ENCODE measurements around the gene OR56A5. TPM values are rescaled to one million over a fixed set of nuclear protein-coding genes. Genes with fewer than 3 reads are reported as not detected.

The OR56A5 gene
- polyA plus RNA-seq, 2 donors = not detected

- H3K9me3 ChIP-seq (ENCODE audit: control insufficient read depth in 2 of 2, insufficient read depth in 1 of 2, low read depth in 1 of 2, low read length in 1 of 2) = peaks cover 0 to 2% of the 10 kb centered on the region in 2 donors
- no peaks in the 10 kb centered on the region for H3K36me3 ChIP-seq (ENCODE audit: control insufficient read depth in 2 of 2, insufficient read depth in 2 of 2, low read length in 1 of 2)
- H3K27me3 ChIP-seq (ENCODE audit: control insufficient read depth in 1 of 2, insufficient read depth in 2 of 2, low read length in 2 of 2) = no peaks in the 10 kb centered on the region
- no peak overlapping the region for H3K27ac ChIP-seq (ENCODE audit: low read depth in 2 of 2, low read length in 1 of 2)
- H3K4me1 ChIP-seq (ENCODE audit: control insufficient read depth in 2 of 2, insufficient read depth in 2 of 2, low read length in 1 of 2) = no peaks in the 10 kb centered on the region
- 64 to 78% methylated on average over 2 of the region's 2 CpGs for WGBS, 2 donors
- no peak overlapping the region for H3K4me3 ChIP-seq (ENCODE audit: low read depth in 1 of 2, low read length in 2 of 2)
Observed at GRCh38 chr11:5922749-5923426, 45.4 kb downstream of the OR56A5 start.

Other genes with a start within 250 kb of the OR56A5 start
- gene OR56B1, start 232.0 kb downstream of the OR56A5 start, polyA plus RNA-seq = not detected
- under 1 TPM in 1 of 2 donors, not detected in 1; 0.04 TPM for gene OR52N4, start 214.3 kb downstream of the OR56A5 start, polyA plus RNA-seq
- not detected for gene OR52N5, start 185.1 kb downstream of the OR56A5 start, polyA plus RNA-seq
- gene OR52N1, start 177.2 kb downstream of the OR56A5 start, polyA plus RNA-seq = not detected
- not detected for gene OR52N2, start 159.6 kb downstream of the OR56A5 start, polyA plus RNA-seq
- gene OR52E6, start 126.6 kb downstream of the OR56A5 start, polyA plus RNA-seq = not detected
- not detected for gene OR52E8, start 110.8 kb downstream of the OR56A5 start, polyA plus RNA-seq
- not detected for gene OR52E4, start 87.9 kb downstream of the OR56A5 start, polyA plus RNA-seq
- not detected for gene OR52E5, start 75.3 kb downstream of the OR56A5 start, polyA plus RNA-seq
- not detected for gene OR56A3, start 26.2 kb downstream of the OR56A5 start, polyA plus RNA-seq
- not detected for gene OR52L1, start 18.5 kb upstream of the OR56A5 start, polyA plus RNA-seq
- not detected for gene OR56A4, start 38.5 kb upstream of the OR56A5 start, polyA plus RNA-seq
- not detected for gene OR56A1, start 62.3 kb upstream of the OR56A5 start, polyA plus RNA-seq
- gene OR56B4, start 139.2 kb upstream of the OR56A5 start, polyA plus RNA-seq = not detected
- gene OR52B2, start 201.8 kb upstream of the OR56A5 start, polyA plus RNA-seq = not detected
- gene OR52W1, start 230.7 kb upstream of the OR56A5 start, polyA plus RNA-seq = not detected
- gene C11orf42, start 237.1 kb upstream of the OR56A5 start, polyA plus RNA-seq = not detected